HG02759 (cell line): ENCODE measurements around the gene PTGR3.

Experiments
- ATAC-seq: cut with Tn5 transposase; IDR thresholded peaks from one replicate; pipeline ENCODE4 v1.9.1; 2021; ENCODE audit warnings: mild to moderate bottlenecking, moderate library complexity; ENCODE audit not compliant: unreplicated experiment

PTGR3 gene

DNA sequence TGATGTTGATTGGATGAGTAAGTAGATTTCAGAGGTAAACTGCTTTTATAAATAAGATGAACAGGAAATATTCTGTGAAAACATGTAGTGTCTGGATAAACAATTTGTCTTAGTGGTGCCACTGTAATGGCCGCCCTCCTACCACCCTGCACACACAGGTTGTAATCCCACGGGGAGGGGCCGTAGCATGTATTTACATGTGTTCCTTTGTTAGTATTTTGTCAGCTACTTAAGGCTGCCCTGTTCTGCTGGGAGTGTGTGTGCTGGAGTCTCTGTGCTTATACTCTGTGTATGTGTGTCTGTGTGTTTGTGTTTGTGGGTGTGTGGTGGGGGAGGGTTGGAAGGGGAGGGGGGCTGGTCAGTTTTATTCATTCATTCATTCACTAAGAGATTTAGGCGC, 6.7 kb upstream of the PTGR3 start:
- no peak for ATAC-seq

GRCh38 chr18:75214766-75215510, 6.0 kb upstream of the PTGR3 start:
- no peak for ATAC-seq

DNA sequence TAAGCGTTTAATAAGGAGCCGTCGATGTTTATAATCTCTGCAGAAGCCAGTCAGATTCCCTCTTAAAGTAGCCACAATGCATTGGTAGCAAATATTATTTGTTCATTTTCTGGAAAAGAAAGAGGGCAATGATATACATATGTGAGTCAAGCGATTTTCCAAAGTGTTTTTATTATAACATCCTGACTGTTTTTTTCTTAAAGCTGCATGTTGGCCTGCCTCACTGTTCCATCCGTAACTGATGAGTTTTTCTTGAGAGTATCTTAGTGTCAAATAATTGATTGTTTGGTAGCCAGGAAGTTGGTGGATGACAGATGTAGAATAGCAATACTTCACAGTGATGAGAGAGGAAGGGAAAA, 5.4 kb upstream of the PTGR3 start:
- ATAC-seq = no peak

DNA sequence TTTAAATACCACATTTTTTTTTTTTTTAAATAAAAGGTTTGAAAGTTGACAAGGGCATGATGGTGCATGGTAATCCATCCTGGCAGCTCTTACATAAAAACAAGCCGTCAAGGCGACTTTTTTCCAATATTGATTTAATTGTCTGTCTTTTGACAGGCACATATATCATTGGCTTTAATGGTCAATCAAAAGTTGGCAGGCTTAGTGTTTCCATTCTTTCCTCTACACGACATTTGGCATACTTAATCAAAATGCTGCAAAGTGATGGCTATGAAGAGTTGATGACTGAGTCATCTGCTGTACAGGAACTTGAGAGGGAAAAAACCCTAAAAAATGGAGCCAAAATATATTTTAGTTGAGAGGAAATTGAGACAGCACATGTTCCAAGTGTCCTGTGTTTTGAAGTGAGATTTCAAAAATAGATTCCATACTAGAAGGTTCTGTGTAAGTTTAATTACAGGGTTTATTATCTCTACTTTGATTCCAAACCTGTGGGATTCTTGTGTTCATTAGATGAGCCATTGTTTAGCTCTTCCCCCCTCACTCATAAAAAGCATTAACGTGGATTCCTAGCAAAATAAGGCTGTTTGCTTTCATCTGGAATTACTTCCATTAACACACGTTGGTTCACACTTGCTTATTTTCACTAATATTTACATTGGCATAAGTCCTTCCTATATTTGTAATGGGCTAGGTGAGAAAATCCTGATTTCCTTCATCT, 4.8 kb upstream of the PTGR3 start:
- no peak for ATAC-seq

- no peak for ATAC-seq
Observed at GRCh38 chr18:75212751-75213090, 3.8 kb upstream of the PTGR3 start.

DNA sequence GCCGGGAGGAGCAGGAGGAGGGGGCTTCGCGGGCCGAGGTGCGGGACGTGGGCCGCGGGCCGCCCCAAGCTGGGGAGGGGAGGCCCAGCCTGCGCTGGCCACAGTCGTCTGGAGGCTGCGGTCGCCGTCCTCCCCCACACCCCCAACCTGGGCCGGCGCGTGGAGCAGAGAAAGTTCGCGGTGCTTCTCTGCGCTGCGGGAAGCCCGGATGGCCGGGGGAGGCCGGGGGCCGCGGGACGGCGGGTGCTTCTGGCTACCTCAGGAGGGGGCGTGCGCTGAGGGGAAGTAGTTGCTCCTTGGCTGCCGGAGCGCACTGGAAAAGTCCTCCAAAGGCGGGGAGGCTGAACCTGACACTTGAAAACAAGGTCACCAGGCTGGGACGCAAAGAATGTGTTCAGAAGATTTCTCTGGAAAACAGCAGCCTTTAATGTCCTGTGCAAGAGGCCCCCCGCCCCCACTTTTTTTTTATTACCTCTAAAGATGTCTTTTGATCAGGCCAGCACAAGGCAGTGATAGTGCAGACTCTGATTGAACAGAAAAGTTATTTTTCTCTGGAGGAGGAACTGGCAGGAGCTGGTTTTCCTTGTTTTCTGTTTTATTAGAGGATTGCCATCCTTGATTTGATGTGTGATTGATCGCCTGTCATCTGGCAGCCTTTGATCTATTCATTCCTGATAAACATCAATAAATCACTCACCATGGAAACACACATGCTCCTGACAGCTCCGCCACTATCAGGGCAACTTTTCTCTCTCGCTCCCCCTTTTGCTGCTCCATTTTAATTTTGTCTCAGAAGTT, 3.2 kb upstream of the PTGR3 start:
- peak; percentile 5 for ATAC-seq

GRCh38 chr18:75211626-75211952, 2.6 kb upstream of the PTGR3 start:
- peak; percentile 2 for ATAC-seq

DNA sequence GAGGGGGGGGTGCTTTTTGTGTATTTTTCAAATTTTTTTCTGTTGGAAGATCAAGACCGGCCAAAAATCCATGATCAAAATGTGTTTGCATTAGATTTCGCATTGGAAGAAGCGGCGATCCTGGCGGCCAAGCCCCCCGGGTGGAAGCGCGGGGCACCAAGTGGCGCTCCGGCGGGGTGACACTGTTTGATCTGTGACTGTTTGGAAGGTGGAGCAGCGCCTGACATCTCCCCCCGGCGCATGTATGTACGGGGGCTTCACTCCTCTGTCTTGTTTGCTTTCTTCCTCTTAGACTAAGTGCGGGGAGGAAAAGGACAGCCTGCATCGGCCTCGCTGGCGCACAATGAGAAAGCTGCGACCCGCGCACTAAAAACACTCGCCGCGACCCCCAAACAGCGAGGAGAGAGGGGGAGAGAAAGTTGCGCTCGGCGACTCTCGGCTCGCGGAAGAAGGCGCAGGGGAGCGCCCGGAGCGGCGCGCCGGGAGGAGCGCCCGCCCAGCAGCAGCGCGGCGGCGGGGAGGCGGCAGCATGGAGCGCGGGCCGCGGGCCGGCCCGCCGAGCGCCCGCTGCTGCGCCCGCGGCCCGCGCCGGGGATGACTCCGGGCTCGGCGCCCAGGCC, 2.2 kb upstream of the PTGR3 start:
- ATAC-seq = peak; percentile 13

DNA sequence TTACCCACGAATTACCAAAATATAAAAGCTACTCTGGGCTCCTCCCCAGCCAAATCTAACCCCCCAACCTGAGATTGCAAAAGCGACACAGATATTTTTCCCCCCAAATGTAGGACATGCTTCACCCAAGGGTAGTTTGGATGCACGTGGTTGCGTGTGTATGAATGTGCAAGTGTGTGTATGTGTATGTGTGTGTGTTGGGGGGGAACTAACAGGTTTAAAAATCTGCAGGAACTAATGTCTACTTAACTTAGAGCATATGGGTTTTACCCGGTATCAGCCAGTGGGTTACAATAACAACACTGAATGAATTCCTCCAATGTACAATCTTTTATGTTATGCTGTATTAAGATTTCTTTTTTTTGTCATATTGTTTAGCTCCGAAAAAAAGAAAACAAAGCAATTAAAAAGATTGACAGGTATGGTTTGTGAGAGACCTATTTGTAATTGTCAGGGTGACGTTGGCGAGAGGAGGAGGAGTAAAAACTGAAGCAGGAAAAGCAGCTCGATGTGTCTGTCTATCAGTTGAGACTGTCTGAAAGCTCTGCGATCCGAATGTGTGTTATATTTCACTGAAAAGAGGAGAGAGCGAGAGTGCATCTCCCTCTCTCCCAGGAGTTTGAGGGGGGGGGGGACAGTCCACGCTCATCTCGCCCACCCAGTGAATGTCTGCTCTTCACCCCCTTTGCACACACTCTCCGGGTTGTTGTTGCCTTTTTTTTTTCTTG, 1.5 kb upstream of the PTGR3 start, which contains the start of gene TSHZ1:
TSHZ1 (plus strand) TSS at position 524 of the 728 bp plus-strand sequence. CDS start 1,080 bp downstream, outside the sequence.
- ATAC-seq = peak; percentile 28

- no peak for ATAC-seq
Observed at GRCh38 chr18:75209951-75210258, 966 bp upstream of the PTGR3 start.

DNA sequence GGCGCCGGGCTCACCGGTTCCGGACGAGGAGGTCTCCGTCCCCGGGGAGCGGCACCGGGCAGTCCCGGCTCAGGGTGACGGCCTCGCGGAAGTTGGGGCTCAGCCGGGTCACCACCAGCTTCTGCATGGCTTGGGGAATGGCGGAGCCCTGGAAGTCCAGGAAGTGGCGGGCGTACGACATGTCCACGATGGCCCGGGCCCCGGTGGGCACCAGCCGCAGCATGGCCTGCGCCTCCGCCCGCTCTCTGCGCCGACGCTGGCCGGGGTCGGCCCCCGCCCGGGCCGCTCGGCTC, 157 bp downstream of the PTGR3 start:
- peak; percentile 12 for ATAC-seq

DNA sequence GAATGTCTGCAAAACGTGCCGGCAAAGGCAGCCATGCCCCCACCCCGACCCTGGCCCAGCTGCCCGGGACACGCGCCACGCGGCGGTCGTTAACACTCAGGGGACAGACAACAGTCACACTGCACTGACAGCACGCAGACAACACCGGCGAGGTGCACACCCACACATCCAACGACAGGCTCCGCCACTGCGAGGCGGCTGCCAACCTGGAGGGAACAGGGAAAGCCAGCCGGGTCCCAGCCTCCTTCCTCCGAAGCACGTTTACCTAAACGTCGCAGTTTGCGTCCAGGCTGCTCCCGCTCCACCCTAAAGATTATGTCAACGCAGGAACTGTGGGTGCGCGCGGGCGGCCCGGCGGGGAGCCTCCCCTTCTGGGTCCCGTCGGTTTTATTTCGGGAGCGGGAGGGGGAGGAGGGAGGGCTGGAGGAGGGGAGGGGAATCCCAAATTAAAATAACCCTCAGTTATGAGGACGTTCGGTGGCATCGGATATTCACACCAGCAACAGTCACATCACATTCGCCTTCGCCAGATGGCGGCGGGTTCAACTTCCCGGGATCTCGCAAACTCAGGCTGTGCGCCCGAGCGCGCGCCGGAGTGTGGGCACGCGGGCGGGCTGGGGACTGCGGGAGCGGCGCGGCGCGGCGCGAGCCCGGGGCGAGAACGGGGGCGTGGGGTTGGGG, 644 bp downstream of the PTGR3 start:
- peak; percentile 10 for ATAC-seq

DNA sequence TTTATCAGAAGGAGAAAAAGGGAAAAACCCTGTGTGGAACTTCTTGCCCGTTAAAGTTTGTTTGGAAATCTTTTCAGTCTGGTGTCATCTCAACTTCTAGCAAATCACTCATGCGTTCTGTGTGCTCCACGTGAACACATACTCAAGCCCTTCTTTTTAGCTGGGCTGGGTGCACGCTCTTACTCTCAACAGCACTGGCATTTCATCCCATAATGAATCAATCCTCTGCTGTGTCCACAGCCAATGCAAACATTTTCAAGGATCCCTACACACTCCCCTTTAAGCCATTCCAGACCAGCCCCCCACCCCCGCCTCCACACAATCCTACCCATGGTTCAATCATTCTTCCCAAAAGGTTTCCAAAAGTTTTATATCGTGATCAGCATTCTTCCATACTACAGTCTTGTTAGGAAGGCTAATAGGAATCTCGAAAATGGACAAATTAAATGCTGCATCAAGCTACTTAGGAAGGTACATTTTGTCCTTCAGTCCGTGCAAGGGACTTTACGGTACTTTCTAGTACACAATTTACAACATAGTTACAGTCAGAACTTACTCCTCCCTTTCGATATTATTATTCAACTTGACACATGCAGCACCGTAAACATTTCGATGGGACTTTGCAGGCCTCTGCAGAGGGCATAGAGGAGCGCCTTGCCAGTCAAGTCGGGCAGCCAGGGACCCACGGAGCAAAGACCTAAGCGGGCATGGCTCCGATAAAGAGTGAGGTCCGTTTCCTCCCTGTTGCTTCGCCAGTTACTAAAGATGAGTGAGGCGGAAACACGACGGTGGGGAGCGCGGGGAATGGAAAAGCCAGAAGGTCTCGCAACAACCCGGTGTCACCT, 1.4 kb downstream of the PTGR3 start:
- no peak for ATAC-seq

GRCh38 chr18:75206452-75207309, 2.3 kb downstream of the PTGR3 start:
- no peak for ATAC-seq

DNA sequence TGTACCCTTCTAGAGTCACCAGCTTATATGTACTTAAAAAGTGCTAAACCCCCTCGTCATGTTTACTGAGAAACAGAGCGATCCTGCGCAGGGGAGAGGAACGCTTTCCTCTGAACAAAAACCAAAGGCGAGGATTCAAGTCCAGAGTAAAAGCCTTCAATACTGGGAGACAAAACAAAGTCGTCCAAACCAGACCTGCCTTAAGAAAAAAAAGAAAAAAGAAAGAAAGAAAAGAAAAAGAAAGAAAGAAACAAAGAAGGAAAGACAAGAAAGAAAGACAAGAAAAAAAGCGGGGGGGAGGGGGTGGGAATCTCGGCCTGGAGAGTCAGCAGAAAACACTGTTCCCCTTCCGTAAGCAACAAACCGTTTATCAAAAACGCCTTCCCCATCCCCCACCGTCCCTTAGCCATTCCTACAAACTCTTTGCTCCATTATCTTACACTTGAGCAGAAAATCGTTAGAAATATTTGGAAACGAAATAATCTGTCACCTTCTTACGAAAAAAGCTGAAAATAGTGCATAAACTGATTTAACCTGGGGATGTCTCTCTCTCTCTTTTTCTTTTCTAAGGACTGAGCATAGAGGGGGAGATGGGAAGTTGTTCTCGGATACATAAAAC, 3.3 kb downstream of the PTGR3 start:
- no peak for ATAC-seq

DNA sequence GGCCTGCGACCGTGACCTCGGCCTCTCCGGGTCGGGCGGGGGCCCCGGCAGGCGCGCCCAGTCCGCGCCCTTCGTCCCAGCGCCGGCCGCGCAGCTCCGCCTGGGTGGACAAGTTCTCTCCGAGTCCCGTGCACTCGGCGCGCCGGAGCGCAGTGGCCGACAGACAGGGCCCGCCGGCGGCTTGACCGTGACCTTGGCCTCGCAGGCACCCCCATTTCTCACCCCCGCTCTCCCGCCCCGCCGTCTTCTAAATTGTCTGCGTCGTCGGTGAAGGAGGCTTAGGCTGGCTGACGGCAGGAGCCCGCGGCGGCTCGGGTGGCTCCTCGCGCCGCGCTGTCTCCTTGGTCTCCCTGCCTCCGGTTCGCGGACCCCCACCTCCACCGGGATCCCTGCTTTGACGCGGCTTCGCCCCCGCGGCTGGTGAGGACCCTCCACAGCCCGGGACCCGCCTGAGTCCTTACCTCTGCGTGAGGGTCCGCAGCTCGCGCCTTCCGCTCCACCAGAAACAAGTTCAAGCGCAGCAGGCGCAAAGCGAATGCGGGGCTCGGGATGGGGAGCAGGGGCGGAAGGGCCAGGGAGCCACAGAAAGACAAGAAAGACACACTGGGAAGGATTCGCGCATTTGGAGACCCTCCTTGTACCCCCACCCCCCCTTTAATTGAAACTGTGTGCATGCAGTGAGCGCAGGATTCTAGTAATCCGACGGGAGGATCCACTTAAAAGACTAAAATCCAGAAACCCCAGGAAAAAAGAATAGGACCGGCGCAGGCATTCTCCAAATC, 4.0 kb downstream of the PTGR3 start:
- no peak for ATAC-seq

DNA sequence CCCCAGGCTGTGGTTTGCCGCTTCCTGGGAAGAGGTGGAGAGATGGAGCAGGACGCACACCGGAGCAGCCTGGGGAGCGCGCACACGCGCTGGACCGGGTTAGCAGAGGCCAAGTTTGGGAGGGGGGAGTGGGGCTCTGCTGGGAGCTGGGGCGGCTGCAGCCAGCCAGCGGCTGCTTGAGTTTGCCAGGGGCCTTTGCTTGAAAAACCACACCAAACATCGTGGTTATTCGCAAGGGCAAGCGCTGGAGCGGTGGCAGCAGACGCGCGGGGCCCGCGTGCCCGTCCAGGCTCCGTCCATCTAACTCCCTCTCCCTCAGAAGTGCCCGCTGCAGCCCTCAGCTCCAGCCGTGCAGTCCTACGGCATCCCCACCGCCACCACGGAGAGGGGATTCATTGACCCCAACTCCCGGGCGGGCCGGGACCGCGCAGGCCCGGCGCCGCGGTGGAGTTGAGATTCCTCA, 4.6 kb downstream of the PTGR3 start:
- ATAC-seq = no peak
